ENCODE measurements around the gene RALGPS2. TPM values are rescaled to one million over a fixed set of nuclear protein-coding genes. Genes with fewer than 3 reads are reported as not detected.

RALGPS2 gene
- total RNA-seq, 1 donor from 2014 or later = 207 TPM

DNA sequence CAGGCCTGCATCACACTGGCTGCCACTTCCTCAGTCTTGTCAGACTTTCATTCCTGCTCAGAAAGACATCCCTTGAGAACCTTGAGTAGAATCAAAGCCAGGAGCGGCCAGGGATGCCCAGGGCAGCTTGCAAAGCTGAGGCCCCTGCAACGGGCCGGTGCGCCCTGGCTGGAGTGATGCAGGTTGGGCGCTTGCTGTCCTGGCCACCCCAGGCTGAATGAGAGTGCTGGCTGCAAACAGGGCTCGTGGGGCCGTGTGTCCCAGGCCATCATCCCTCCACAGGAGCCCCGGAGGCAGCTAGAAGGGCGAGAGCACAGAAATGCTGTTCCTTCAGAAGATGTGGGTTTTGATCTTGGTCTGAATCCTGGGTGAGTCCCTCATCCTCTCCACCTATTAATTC, 233.4 kb downstream of the RALGPS2 start:
- intact Hi-C loops (cut with micrococcal nuclease) = no loop called here
- peaks cover 2% of the 10 kb centered on the region for H3K27me3 Mint-ChIP-seq
- no peak overlapping the region for H3K27ac Mint-ChIP-seq
- ChIA-PET POLR2A (no interaction called here), CTCF (no interaction called here)
- DNase-seq = no peak
- no peak for TF ChIP-seq CTCF (IDR thresholded peaks at IDR 0.05)
- H3K4me3 Mint-ChIP-seq = no peak overlapping the region
- no peak for ATAC-seq (ENCODE audit: low read depth)
- H3K9me3 Mint-ChIP-seq = no peaks in the 10 kb centered on the region
- H3K4me1 Mint-ChIP-seq = no peaks in the 10 kb centered on the region
- no peaks in the 10 kb centered on the region for H3K36me3 Mint-ChIP-seq (ENCODE audit: low read depth)

GRCh38 chr1:178959543-178960460, 234.8 kb downstream of the RALGPS2 start:
- Mint-ChIP-seq H3K4me3 (no peak overlapping the region), H3K27me3 (no peaks in the 10 kb centered on the region), H3K36me3 (ENCODE audit: low read depth) (no peaks in the 10 kb centered on the region), H3K27ac (no peak overlapping the region), H3K4me1 (no peaks in the 10 kb centered on the region), H3K9me3 (no peaks in the 10 kb centered on the region)
- CTCF ChIA-PET = no interaction called here
- POLR2A ChIA-PET = no interaction called here
- DNase-seq = no peak
- no peak for ATAC-seq (ENCODE audit: low read depth)
- TF ChIP-seq CTCF (IDR thresholded peaks at IDR 0.05) = no peak
- intact Hi-C loops (cut with micrococcal nuclease) = no loop called here

DNA sequence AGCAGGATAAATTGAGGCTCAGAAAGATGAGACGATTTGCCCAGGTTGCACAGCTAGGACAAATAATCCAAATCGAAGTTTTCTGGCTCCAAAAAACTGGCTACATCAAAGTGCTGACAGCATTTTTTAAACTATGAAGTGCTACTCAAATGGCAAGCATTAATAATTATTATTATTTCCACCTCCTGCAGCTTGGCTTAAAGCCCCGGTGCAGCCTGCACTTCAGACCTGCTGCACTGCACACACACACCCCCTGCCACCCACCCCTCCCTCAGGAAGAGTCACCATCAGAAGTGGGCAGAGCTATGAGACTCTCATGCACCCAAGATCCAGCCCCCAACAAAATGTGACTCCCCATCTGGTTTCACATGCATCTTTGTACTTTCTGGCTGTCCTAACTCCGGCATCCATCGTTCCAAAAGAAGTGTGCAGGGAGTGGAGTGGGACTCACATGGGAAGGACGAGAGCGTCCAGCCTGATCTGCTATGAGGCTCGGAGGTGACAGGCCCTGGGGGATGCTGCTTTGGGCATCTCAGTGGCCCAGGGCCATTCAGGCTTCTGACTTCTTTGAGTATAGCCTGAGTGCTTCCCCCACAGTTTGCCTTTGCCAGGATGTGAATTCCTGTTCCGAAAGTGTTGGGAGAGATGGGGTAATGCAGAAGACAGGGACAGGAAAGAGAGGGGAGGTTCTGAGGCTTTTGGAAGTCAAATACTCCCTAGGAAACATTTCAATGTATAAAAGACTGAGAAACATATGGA, 235.6 kb downstream of the RALGPS2 start:
- H3K27ac Mint-ChIP-seq = no peak overlapping the region
- intact Hi-C loops (cut with micrococcal nuclease) = no loop called here
- no peak overlapping the region for H3K4me3 Mint-ChIP-seq
- TF ChIP-seq CTCF (IDR thresholded peaks at IDR 0.05) = no peak
- H3K36me3 Mint-ChIP-seq (ENCODE audit: low read depth) = no peaks in the 10 kb centered on the region
- H3K4me1 Mint-ChIP-seq = no peaks in the 10 kb centered on the region
- DNase-seq = no peak
- POLR2A ChIA-PET = no interaction called here
- H3K9me3 Mint-ChIP-seq = no peaks in the 10 kb centered on the region
- no peaks in the 10 kb centered on the region for H3K27me3 Mint-ChIP-seq
- no peak for ATAC-seq (ENCODE audit: low read depth)
- CTCF ChIA-PET = no interaction called here

DNA sequence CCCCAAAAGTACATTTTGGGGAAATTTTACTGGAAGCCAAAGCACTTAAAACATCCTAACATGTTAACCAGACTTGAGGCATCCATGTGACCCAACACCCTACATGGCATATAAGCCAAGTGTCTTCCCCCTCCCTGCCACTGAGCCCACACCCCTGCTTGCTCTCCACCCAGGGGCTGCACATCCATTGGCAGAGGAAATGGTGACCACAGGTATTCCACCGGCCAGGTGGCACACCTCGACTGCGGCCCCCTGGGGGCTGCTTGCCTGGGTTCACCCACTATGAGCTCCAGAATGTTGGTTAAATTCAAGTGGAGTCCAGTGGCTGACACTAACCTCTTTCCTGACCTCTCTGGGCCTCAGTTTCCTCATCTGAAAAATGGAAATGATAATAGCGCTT, 236.3 kb downstream of the RALGPS2 start:
- DNase-seq = no peak
- ChIA-PET CTCF (no interaction called here), POLR2A (no interaction called here)
- no peak for TF ChIP-seq CTCF (IDR thresholded peaks at IDR 0.05)
- Mint-ChIP-seq H3K36me3 (ENCODE audit: low read depth) (no peaks in the 10 kb centered on the region), H3K4me1 (no peaks in the 10 kb centered on the region), H3K9me3 (no peaks in the 10 kb centered on the region), H3K4me3 (no peak overlapping the region), H3K27ac (no peak overlapping the region), H3K27me3 (no peaks in the 10 kb centered on the region)
- no peak for ATAC-seq (ENCODE audit: low read depth)
- intact Hi-C loops (cut with micrococcal nuclease) = no loop called here

GRCh38 chr1:178961868-178962267, 236.8 kb downstream of the RALGPS2 start:
- CTCF ChIA-PET = no interaction called here
- DNase-seq (no peak), ATAC-seq (ENCODE audit: low read depth) (no peak)
- no peaks in the 10 kb centered on the region for H3K9me3 Mint-ChIP-seq
- no peak for TF ChIP-seq CTCF (IDR thresholded peaks at IDR 0.05)
- POLR2A ChIA-PET = no interaction called here
- no peak overlapping the region for H3K4me3 Mint-ChIP-seq
- H3K27ac Mint-ChIP-seq = no peak overlapping the region
- no peaks in the 10 kb centered on the region for H3K4me1 Mint-ChIP-seq
- intact Hi-C loops (cut with micrococcal nuclease) = no loop called here
- no peaks in the 10 kb centered on the region for H3K27me3 Mint-ChIP-seq
- H3K36me3 Mint-ChIP-seq (ENCODE audit: low read depth) = no peaks in the 10 kb centered on the region
